HepG2 (cell line): ENCODE data around the gene ERP44. TPM values are rescaled to one million over a fixed set of nuclear protein-coding genes. Genes with fewer than 3 reads are reported as not detected.
A peak's percentile ranks its signal among the peaks of the same experiment; 100 is the strongest.

Experiments used
- KMT2B ChIP-seq: IDR thresholded peaks from 2 replicates; pipeline ENCODE4 v1.6.1; 2016; ENCODE audit warnings: missing genetic modification reagents, missing compliant biosample characterization
- RXRB ChIP-seq: IDR thresholded peaks from 2 replicates; pipeline ENCODE4 v1.6.1; 2016; ENCODE audit warnings: borderline replicate concordance, missing genetic modification reagents, missing compliant biosample characterization
- TCF7L2 ChIP-seq: IDR thresholded peaks from 2 replicates; pipeline ENCODE4 v1.6.1; 2011; ENCODE audit warnings: mild to moderate bottlenecking, low read depth, low read length, moderate library complexity
- ZFP41 ChIP-seq: sonication (generic); formaldehyde crosslinking; IDR thresholded peaks from 2 replicates; pipeline ENCODE4 v1.4.0; 2020; ENCODE audit warnings: mild to moderate bottlenecking, missing genetic modification reagents, borderline replicate concordance
- ZNF629 ChIP-seq: sonication (generic); formaldehyde crosslinking; conservative IDR thresholded peaks from 2 replicates; pipeline ENCODE4 v1.5.0; 2020; ENCODE audit warnings: missing genetic modification reagents
- ZNF713 ChIP-seq: sonication (generic); formaldehyde crosslinking; IDR thresholded peaks from 2 replicates; pipeline ENCODE4 v1.4.0; 2020; ENCODE audit warnings: mild to moderate bottlenecking, missing genetic modification reagents
- polyA plus RNA-seq, 8 experiments: library from polyadenylated mRNA; depleted of rRNA in 3 of 8; stranded (reverse) in 7 of 8; unstranded in 1 of 8; fragments of >200 nt; fragmentation: Illumina TruSeq in 4 of 8; extraction: Trizol in 4 of 8; gene quantifications; 2 replicates each; pipeline versions ENCODE4 v1.2.1 to v1.2.3, GENCODE V29; 2011 to 2016; ENCODE audit warnings: low read depth in 4 of 8, missing spikeins in 1 of 8, mixed read lengths in 1 of 8; ENCODE audit not compliant: insufficient read depth in 1 of 8
- total RNA-seq, 5 experiments: library from RNA; depleted of rRNA; stranded (reverse); fragments of >200 nt; fragmentation: Illumina TruSeq; extraction: Trizol; gene quantifications; 2 replicates each; pipeline ENCODE4 v1.2.3, GENCODE V29; 2016; ENCODE audit warnings: low read depth in 1 of 5
- TF ChIP-seq, protein P1 (sequence below): sonication (generic); formaldehyde crosslinking; IDR thresholded peaks from 2 replicates; pipeline ENCODE4 v1.8.0; 2023; ENCODE audit warnings: mild to moderate bottlenecking, missing genetic modification reagents
- TF ChIP-seq, protein P2 (sequence below): sonication (generic); formaldehyde crosslinking; IDR thresholded peaks from 2 replicates; pipeline ENCODE4 v1.4.0; 2020; ENCODE audit warnings: missing genetic modification reagents
- TF ChIP-seq, protein P3 (sequence below): sonication (generic); formaldehyde crosslinking; IDR thresholded peaks from 2 replicates; pipeline ENCODE4 v1.4.0; 2020; ENCODE audit warnings: missing genetic modification reagents
- TF ChIP-seq, protein P4 (sequence below): sonication (generic); formaldehyde crosslinking; IDR thresholded peaks from 2 replicates; pipeline ENCODE4 v1.4.0; 2020; ENCODE audit warnings: mild to moderate bottlenecking, low read depth, missing genetic modification reagents
- TF ChIP-seq, protein P5 (sequence below): sonication (generic); formaldehyde crosslinking; IDR thresholded peaks from 2 replicates; pipeline ENCODE4 v1.4.0; 2020; ENCODE audit warnings: mild to moderate bottlenecking, missing genetic modification reagents

The ERP44 gene
- total and polyA plus RNA-seq, 2 of the 13 experiments (the other 11 are each of a cell fraction or from before 2014, with no cell fraction given) = 8.9 to 13.8 TPM

DNA sequence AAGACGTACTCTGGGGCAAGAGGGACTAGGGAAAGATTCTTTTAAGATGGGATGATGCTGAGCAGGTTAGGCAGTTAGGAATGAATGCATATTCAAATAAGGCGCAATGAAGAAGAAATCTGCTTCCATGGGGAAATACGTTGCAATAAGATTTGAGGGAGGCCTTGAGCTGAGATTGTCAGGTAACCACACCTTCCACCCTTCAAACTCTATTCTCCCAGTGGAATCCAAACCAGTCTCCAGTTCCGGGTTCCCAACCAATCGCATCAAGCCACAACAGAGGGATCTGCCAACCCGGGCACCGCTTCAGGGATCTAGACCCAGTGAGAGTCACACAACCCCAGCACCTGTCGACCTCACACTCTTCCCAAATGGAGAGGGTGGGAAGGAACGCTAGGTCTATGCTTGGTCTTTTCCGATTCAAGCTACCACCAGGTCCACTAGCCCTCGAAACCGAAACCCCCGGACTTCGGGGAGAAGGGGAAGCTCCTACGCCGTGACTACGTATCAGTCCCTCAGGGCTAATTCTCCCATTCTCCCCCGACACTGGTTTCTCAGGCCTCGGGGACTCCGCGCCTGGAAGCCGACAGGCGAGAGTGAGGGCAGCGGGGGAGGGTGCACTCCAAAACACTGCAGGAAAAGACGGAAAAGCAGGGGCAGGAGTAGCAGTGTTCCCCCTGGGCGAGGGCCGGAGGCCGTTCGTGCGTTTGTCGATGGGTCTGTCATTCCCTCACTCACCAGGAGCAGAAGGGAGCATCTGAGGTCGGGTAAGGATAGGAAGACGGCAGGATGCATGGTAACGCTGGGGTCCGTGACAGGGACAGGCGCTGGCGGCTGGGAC lies 534 bp downstream of the ERP44 start (continued):
- TF ChIP-seq, protein P1, sequence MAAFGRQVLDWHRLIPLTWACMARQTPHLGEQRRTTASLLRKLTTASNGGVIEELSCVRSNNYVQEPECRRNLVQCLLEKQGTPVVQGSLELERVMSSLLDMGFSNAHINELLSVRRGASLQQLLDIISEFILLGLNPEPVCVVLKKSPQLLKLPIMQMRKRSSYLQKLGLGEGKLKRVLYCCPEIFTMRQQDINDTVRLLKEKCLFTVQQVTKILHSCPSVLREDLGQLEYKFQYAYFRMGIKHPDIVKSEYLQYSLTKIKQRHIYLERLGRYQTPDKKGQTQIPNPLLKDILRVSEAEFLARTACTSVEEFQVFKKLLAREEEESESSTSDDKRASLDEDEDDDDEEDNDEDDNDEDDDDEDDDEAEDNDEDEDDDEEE = no peak
- TF ChIP-seq RXRB (no peak), ZNF629 (CRISPR knock-in tag) (no peak), ZFP41 (CRISPR knock-in tag) (no peak), ZNF713 (CRISPR knock-in tag) (0 out of 2 replicates have a peak, but pooled peaks have one; percentile 35), TCF7L2 (no peak), KMT2B (CRISPR knock-in tag) (no peak)
- TF ChIP-seq, protein P2, sequence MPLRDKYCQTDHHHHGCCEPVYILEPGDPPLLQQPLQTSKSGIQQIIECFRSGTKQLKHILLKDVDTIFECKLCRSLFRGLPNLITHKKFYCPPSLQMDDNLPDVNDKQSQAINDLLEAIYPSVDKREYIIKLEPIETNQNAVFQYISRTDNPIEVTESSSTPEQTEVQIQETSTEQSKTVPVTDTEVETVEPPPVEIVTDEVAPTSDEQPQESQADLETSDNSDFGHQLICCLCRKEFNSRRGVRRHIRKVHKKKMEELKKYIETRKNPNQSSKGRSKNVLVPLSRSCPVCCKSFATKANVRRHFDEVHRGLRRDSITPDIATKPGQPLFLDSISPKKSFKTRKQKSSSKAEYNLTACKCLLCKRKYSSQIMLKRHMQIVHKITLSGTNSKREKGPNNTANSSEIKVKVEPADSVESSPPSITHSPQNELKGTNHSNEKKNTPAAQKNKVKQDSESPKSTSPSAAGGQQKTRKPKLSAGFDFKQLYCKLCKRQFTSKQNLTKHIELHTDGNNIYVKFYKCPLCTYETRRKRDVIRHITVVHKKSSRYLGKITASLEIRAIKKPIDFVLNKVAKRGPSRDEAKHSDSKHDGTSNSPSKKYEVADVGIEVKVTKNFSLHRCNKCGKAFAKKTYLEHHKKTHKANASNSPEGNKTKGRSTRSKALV (CRISPR knock-in tag) = 0 out of 2 replicates have a peak, but pooled peaks have one; percentile 6
- TF ChIP-seq, protein P3, sequence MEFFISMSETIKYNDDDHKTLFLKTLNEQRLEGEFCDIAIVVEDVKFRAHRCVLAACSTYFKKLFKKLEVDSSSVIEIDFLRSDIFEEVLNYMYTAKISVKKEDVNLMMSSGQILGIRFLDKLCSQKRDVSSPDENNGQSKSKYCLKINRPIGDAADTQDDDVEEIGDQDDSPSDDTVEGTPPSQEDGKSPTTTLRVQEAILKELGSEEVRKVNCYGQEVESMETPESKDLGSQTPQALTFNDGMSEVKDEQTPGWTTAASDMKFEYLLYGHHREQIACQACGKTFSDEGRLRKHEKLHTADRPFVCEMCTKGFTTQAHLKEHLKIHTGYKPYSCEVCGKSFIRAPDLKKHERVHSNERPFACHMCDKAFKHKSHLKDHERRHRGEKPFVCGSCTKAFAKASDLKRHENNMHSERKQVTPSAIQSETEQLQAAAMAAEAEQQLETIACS (CRISPR knock-in tag) = no peak
- TF ChIP-seq, protein P4, sequence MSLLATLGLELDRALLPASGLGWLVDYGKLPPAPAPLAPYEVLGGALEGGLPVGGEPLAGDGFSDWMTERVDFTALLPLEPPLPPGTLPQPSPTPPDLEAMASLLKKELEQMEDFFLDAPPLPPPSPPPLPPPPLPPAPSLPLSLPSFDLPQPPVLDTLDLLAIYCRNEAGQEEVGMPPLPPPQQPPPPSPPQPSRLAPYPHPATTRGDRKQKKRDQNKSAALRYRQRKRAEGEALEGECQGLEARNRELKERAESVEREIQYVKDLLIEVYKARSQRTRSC (CRISPR knock-in tag) = no peak
- TF ChIP-seq, protein P5, sequence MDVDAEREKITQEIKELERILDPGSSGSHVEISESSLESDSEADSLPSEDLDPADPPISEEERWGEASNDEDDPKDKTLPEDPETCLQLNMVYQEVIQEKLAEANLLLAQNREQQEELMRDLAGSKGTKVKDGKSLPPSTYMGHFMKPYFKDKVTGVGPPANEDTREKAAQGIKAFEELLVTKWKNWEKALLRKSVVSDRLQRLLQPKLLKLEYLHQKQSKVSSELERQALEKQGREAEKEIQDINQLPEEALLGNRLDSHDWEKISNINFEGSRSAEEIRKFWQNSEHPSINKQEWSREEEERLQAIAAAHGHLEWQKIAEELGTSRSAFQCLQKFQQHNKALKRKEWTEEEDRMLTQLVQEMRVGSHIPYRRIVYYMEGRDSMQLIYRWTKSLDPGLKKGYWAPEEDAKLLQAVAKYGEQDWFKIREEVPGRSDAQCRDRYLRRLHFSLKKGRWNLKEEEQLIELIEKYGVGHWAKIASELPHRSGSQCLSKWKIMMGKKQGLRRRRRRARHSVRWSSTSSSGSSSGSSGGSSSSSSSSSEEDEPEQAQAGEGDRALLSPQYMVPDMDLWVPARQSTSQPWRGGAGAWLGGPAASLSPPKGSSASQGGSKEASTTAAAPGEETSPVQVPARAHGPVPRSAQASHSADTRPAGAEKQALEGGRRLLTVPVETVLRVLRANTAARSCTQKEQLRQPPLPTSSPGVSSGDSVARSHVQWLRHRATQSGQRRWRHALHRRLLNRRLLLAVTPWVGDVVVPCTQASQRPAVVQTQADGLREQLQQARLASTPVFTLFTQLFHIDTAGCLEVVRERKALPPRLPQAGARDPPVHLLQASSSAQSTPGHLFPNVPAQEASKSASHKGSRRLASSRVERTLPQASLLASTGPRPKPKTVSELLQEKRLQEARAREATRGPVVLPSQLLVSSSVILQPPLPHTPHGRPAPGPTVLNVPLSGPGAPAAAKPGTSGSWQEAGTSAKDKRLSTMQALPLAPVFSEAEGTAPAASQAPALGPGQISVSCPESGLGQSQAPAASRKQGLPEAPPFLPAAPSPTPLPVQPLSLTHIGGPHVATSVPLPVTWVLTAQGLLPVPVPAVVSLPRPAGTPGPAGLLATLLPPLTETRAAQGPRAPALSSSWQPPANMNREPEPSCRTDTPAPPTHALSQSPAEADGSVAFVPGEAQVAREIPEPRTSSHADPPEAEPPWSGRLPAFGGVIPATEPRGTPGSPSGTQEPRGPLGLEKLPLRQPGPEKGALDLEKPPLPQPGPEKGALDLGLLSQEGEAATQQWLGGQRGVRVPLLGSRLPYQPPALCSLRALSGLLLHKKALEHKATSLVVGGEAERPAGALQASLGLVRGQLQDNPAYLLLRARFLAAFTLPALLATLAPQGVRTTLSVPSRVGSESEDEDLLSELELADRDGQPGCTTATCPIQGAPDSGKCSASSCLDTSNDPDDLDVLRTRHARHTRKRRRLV (CRISPR knock-in tag) = no peak
